ENCODE data around the gene C16orf74. TPM values are rescaled to one million over a fixed set of nuclear protein-coding genes. Genes with fewer than 3 reads are reported as not detected.

The C16orf74 gene
- total and polyA plus RNA-seq, 2 experiments from 2014 or later: 5.3 to 7.8 TPM

DNA sequence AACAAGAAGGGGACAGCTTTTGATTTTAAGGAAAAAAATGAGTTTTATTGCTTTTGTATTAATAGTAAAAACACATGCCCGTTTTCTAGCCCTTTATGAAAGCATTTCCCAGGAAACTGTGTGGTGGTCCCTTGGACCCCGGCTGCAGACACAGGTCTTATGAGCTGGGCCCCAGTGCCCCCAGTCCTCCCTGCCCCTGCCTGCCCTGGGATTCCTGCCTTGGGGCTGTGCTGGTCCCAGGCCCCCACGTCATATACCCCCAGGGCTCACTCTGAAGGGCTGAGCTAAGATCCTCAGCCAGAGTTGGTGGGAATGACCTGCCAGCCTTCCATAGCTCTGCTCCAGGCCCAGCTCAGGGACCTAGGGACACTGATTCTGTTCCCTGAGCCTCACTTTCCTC lies 92.9 kb downstream of the C16orf74 start:
- no peaks in the 10 kb centered on the region for H3K27me3 ChIP-seq

More for the DNA sequence above, 92.9 kb downstream of the C16orf74 start:
- no peaks in the 10 kb centered on the region for H3K9me3 ChIP-seq (ENCODE audit: low read depth)
- H3K36me3 ChIP-seq (replicated peaks; ENCODE audit: insufficient read depth, low read depth): no peaks in the 10 kb centered on the region
- peaks cover 27% of the 10 kb centered on the region for H4K20me1 ChIP-seq (ENCODE audit: insufficient read depth, poor library complexity, severe bottlenecking)
- no peak overlapping the region for H3K4me3 ChIP-seq
- no peaks in the 10 kb centered on the region for H3K4me1 ChIP-seq (ENCODE audit: insufficient read depth)
- no peak overlapping the region for H2AFZ ChIP-seq
- no peak for DNase-seq (ENCODE audit: low spot score)
- H3K9me2 ChIP-seq (replicated peaks; ENCODE audit: insufficient read depth): no peaks in the 10 kb centered on the region
- TF ChIP-seq EZH2phosphoT487 (IDR thresholded peaks at IDR 0.05; ENCODE audit: low read depth, severe bottlenecking, unreplicated experiment) (no peak), EZH2 (IDR thresholded peaks at IDR 0.05; ENCODE audit: borderline replicate concordance) (no peak), CTCF (IDR thresholded peaks at IDR 0.05; ENCODE audit: poor library complexity) (no peak)
- no peak overlapping the region for H3K27ac ChIP-seq
- no peak overlapping the region for H3K4me2 ChIP-seq
- peaks cover 7% of the 10 kb centered on the region for H3K79me2 ChIP-seq
- 93% methylated on average over 3 of the region's 3 CpGs for WGBS (ENCODE audit: low lambda C conversion rate, missing lambda C conversion rate)

MicroRNAs encoded within 50 kb of the gene (microRNA counts, 767-probe panel; counts per million panel counts)
- microRNA hsa-miR-1910: not detected

Small RNA genes within 50 kb of the gene (microRNA-seq; reads per million reads assigned to microRNA genes)
- 3.6 reads per million for gene MIR1910

Small RNA genes within 50 kb of the gene (small RNA-seq; reads per million reads assigned to genes)
- gene RN7SL381P (not detected), gene RNU1-103P (not detected)

Other genes starting within 250 kb of the C16orf74 start
- 32.8 and 43.5 TPM in 2 replicates for gene GSE1, start 137.8 kb downstream of the C16orf74 start, total RNA-seq
- gene GSE1, start 137.8 kb downstream of the C16orf74 start, polyA plus RNA-seq: 27.9 and 33.1 TPM in 2 replicates
- gene GINS2, start 62.1 kb downstream of the C16orf74 start, total RNA-seq: 6.1 and 6.3 TPM in 2 replicates
- gene GINS2, start 62.1 kb downstream of the C16orf74 start, polyA plus RNA-seq: 7.5 and 8.0 TPM in 2 replicates
- 35.0 and 40.6 TPM in 2 replicates for gene EMC8, start 48.4 kb upstream of the C16orf74 start, total RNA-seq
- gene EMC8, start 48.4 kb upstream of the C16orf74 start, polyA plus RNA-seq: 46.5 and 50.6 TPM in 2 replicates
- gene COX4I1, start 48.6 kb upstream of the C16orf74 start, total RNA-seq: 449 and 496 TPM in 2 replicates
- 655 and 694 TPM in 2 replicates for gene COX4I1, start 48.6 kb upstream of the C16orf74 start, polyA plus RNA-seq
- gene IRF8, start 148.1 kb upstream of the C16orf74 start, total RNA-seq: 7.2 and 8.4 TPM in 2 replicates
- gene IRF8, start 148.1 kb upstream of the C16orf74 start, polyA plus RNA-seq: 4.7 and 6.9 TPM in 2 replicates